HCT116 (cell line): ENCODE results near the gene LY6G6C.

Experiments
- CEBPB ChIP-seq: IDR thresholded peaks from 2 replicates; pipeline ENCODE4 v1.6.1; 2012; ENCODE audit warnings: low read depth
- CTCF ChIP-seq, 3 experiments: fragments of 200-600 bp in 1 of 3; sonication (generic) in 1 of 3; IDR thresholded peaks in 2 of 3; conservative IDR thresholded peaks in 1 of 3; 2 replicates each; pipeline ENCODE4 v1.5.1; 2012 to 2017; ENCODE audit warnings: low read depth in 2 of 3, low read length in 2 of 3, antibody characterized with exemption in 1 of 3, borderline replicate concordance in 1 of 3, control low read depth in 1 of 3, mild to moderate bottlenecking in 1 of 3, mixed read lengths in 1 of 3, mixed run types in 1 of 3, moderate library complexity in 1 of 3; ENCODE audit not compliant: insufficient read depth in 1 of 3
- EZH2 ChIP-seq: fragments of 200-600 bp; sonication (generic); IDR thresholded peaks from 2 replicates; pipeline ENCODE4 v1.6.1; 2017; ENCODE audit warnings: antibody characterized with exemption, mixed run types
- EZH2phosphoT487 ChIP-seq: fragments of 200-600 bp; IDR thresholded peaks from 2 replicates; pipeline ENCODE4 v1.6.1; 2018; ENCODE audit warnings: antibody characterized with exemption, borderline replicate concordance
- POLR2A ChIP-seq: IDR thresholded peaks from 2 replicates; pipeline ENCODE4 v1.7.0; 2011; ENCODE audit warnings: borderline replicate concordance; ENCODE audit not compliant: insufficient read depth, insufficient read length; ENCODE audit errors: extremely low read depth
- POLR2AphosphoS5 ChIP-seq: IDR thresholded peaks from 2 replicates; pipeline ENCODE4 v1.6.1; 2011; ENCODE audit warnings: mild to moderate bottlenecking, low read depth, low read length, moderate library complexity
- REST ChIP-seq: IDR thresholded peaks from 2 replicates; pipeline ENCODE4 v1.6.1; 2012; ENCODE audit warnings: low read depth

GRCh38 chr6:31718265-31718664 lies 3.3 kb downstream of the LY6G6C start:
- no peak for TF ChIP-seq EZH2
- no peak for TF ChIP-seq CTCF (IDR thresholded peaks at IDR 0.05 in 2 of 3, conservative IDR thresholded peaks at IDR 0.05 in 1 of 3; ENCODE audit: borderline replicate concordance in 1 of 3, insufficient read depth in 1 of 3, low read depth in 2 of 3, low read length in 2 of 3)
- no peak for TF ChIP-seq EZH2phosphoT487
- peak; percentile 55 for TF ChIP-seq POLR2AphosphoS5
- no peak for TF ChIP-seq REST
- TF ChIP-seq POLR2A, result no peak
- TF ChIP-seq CEBPB, result no peak
